Measurements from ENCODE around the gene GALNT14. TPM values are rescaled to one million over a fixed set of nuclear protein-coding genes. Genes with fewer than 3 reads are reported as not detected.

GALNT14 gene
- polyA plus RNA-seq, 1 experiment, result 0.07 TPM

DNA sequence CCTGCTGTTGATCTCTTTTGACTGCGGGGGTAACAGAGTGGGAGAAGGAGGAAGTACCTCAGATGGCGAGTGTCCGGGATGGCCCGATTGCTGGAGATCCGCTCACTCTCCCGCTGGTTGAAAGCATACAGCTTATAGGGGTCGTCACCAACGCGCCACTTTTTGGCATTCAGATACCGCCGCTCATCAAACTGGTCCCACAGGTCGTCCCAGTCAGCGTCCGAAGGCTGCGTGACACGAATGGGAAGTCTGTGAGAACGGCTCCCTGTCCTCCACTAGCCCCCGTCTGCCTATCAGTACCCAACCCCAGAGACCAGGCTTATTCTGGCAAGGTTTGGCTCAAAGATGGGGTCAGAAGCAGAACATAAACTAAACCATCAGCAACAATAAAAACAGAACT is 145.5 kb downstream of the GALNT14 start:
- TF ChIP-seq, protein P1, sequence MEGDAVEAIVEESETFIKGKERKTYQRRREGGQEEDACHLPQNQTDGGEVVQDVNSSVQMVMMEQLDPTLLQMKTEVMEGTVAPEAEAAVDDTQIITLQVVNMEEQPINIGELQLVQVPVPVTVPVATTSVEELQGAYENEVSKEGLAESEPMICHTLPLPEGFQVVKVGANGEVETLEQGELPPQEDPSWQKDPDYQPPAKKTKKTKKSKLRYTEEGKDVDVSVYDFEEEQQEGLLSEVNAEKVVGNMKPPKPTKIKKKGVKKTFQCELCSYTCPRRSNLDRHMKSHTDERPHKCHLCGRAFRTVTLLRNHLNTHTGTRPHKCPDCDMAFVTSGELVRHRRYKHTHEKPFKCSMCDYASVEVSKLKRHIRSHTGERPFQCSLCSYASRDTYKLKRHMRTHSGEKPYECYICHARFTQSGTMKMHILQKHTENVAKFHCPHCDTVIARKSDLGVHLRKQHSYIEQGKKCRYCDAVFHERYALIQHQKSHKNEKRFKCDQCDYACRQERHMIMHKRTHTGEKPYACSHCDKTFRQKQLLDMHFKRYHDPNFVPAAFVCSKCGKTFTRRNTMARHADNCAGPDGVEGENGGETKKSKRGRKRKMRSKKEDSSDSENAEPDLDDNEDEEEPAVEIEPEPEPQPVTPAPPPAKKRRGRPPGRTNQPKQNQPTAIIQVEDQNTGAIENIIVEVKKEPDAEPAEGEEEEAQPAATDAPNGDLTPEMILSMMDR (IDR thresholded peaks at IDR 0.05; ENCODE audit: low read depth, low read length), result no peak
- H3K9me3 ChIP-seq (ENCODE audit: control insufficient read depth, insufficient read depth, low read length), result no peaks in the 10 kb centered on the region
- no peak overlapping the region for H3K4me3 ChIP-seq (ENCODE audit: low read depth, low read length)
- H3K27ac ChIP-seq (ENCODE audit: low read depth, low read length), result no peak overlapping the region
- POLR2A ChIA-PET, result no interaction called here
- H3K27me3 ChIP-seq (ENCODE audit: control insufficient read depth, insufficient read depth, low read length), result no peaks in the 10 kb centered on the region
- CTCF ChIA-PET, result no interaction called here
- DNase-seq (ENCODE audit: low read depth, low spot score), result no peak

DNA sequence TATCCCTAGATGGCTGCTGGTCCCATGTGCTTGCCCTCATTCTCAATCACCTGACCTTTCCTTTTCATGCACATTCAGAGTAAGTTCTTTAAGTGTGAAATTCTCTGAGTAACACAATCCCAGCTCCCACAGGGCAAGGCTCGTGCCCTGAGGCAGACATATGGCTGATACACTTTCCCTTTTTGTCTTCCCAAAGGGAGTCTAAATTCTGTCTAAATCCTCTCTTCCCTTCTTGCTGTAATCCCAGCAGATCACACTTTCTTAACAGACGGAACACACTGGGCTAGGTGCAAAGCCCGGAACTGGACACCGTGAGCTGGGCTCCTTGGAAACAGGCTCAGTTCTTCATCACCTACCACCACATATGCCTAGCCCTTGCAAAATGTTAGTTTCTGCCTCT is 147.6 kb downstream of the GALNT14 start:
- no peak overlapping the region for H3K27ac ChIP-seq (ENCODE audit: low read depth, low read length)
- H3K4me3 ChIP-seq (ENCODE audit: low read depth, low read length), result no peak overlapping the region
- H3K9me3 ChIP-seq (ENCODE audit: control insufficient read depth, insufficient read depth, low read length), result no peaks in the 10 kb centered on the region
- POLR2A ChIA-PET, result interaction anchor here (0.6 kb wide), 1 partner anchor 393 kb away, joined by 4 read pairs; no protein-coding TSS in a partner anchor
- CTCF ChIA-PET, result no interaction called here
- TF ChIP-seq, protein P1 (IDR thresholded peaks at IDR 0.05; ENCODE audit: low read depth, low read length), result no peak
- DNase-seq (ENCODE audit: low read depth, low spot score), result no peak
- no peaks in the 10 kb centered on the region for H3K27me3 ChIP-seq (ENCODE audit: control insufficient read depth, insufficient read depth, low read length)

DNA sequence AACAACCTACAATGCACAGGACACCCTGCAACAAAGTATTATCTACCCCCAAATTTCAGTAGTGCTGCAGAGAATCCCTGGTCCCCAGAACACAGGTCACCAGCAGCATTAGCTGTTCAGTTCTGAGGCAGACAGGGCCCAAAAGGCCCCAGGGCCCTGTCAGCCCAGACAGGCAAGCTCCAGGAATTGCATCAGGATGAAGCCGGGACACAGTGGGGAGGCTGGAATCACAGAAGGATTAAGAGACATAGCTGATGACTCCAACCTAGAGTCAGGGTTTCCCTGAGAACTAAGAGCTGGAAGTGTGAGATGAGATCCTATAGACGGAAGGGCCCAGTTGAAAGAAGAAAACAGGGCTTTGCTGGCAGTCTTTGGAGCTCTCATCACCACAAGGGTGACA is 148.1 kb downstream of the GALNT14 start:
- ChIA-PET CTCF (no interaction called here), POLR2A (no interaction called here)
- Histone ChIP-seq H3K27ac (ENCODE audit: low read depth, low read length) (no peak overlapping the region), H3K9me3 (ENCODE audit: control insufficient read depth, insufficient read depth, low read length) (no peaks in the 10 kb centered on the region), H3K27me3 (ENCODE audit: control insufficient read depth, insufficient read depth, low read length) (no peaks in the 10 kb centered on the region), H3K4me3 (ENCODE audit: low read depth, low read length) (no peak overlapping the region)
- no peak for DNase-seq (ENCODE audit: low read depth, low spot score)
- TF ChIP-seq, protein P1 (IDR thresholded peaks at IDR 0.05; ENCODE audit: low read depth, low read length), result no peak

DNA sequence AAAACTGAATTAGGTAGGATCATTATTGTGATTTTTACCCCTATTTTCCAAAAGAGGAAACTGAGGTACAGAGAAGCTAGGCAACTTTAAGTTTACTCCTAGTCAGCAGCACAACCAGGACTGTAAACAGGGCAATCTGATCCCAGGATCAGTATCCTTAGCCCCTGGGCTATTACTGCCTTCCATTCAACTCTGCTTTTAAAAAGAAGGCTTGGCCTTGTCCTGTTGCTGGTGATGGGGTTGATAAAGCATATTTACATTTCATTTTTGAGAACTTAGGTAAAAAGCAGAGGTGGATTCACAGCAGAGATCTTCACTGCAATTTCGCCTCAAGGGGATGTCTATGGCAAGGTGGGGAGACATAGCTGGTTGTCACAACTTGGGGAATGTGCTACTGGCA is 148.5 kb downstream of the GALNT14 start:
- no peak for DNase-seq (ENCODE audit: low read depth, low spot score)
- ChIA-PET POLR2A (no interaction called here), CTCF (no interaction called here)
- H3K4me3 ChIP-seq (ENCODE audit: low read depth, low read length), result no peak overlapping the region
- H3K27ac ChIP-seq (ENCODE audit: low read depth, low read length), result no peak overlapping the region
- TF ChIP-seq, protein P1 (IDR thresholded peaks at IDR 0.05; ENCODE audit: low read depth, low read length), result no peak
- no peaks in the 10 kb centered on the region for H3K27me3 ChIP-seq (ENCODE audit: control insufficient read depth, insufficient read depth, low read length)
- no peaks in the 10 kb centered on the region for H3K9me3 ChIP-seq (ENCODE audit: control insufficient read depth, insufficient read depth, low read length)

DNA sequence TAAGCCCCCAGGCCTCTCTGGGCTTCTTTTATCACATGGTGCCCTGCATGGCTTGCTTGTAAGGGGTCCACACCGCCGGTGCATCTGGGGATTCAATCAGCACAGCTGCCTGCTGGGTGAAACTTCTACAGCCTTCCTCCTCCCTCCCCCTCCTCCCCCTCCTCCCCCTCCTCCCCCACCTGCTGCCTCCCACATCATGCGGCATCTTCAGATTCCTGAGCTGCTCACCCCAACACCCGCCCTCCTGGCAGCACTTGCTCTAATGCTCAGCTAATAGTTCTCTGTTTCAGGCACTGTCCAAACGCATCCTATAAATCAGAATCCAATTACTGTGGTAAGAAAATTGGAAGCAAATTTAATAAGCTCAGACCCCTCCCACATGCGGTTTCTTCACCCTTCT is 150.7 kb downstream of the GALNT14 start:
- TF ChIP-seq, protein P1 (IDR thresholded peaks at IDR 0.05; ENCODE audit: low read depth, low read length), result no peak
- Histone ChIP-seq H3K27ac (ENCODE audit: low read depth, low read length) (no peak overlapping the region), H3K9me3 (ENCODE audit: control insufficient read depth, insufficient read depth, low read length) (no peaks in the 10 kb centered on the region), H3K27me3 (ENCODE audit: control insufficient read depth, insufficient read depth, low read length) (peaks cover 4% of the 10 kb centered on the region), H3K4me3 (ENCODE audit: low read depth, low read length) (no peak overlapping the region)
- no peak for DNase-seq (ENCODE audit: low read depth, low spot score)
- ChIA-PET CTCF (no interaction called here), POLR2A (no interaction called here)
